Type B pancreatic cell (in vitro differentiated cells): Measurements from ENCODE around the gene ZSCAN4. TPM values are rescaled to one million over a fixed set of nuclear protein-coding genes. Genes with fewer than 3 reads are reported as not detected.

Experiments used
- DNase-seq: peaks from one replicate; pipeline ENCODE4 v3.0.0; 2021; ENCODE audit warnings: mixed read lengths; ENCODE audit not compliant: unreplicated experiment; ENCODE audit errors: extremely low spot score
- H3K27ac Mint-ChIP-seq: 2 replicates; pipeline ENCODE4 v1.8.0; 2021; ENCODE audit warnings: mild to moderate bottlenecking, mixed read lengths
- H3K27me3 Mint-ChIP-seq: 2 replicates; pipeline ENCODE4 v1.8.0; 2021; ENCODE audit warnings: mixed read lengths
- H3K36me3 Mint-ChIP-seq: 2 replicates; pipeline ENCODE4 v1.8.0; 2021; ENCODE audit warnings: mixed read lengths
- H3K4me1 Mint-ChIP-seq: one replicate; pipeline ENCODE4 v1.8.0; 2021; ENCODE audit warnings: mixed read lengths; ENCODE audit not compliant: unreplicated experiment
- H3K4me3 Mint-ChIP-seq: 2 replicates; pipeline ENCODE4 v1.8.0; 2021; ENCODE audit warnings: mild to moderate bottlenecking, mixed read lengths
- H3K9me3 Mint-ChIP-seq: 2 replicates; pipeline ENCODE4 v1.8.0; 2021; ENCODE audit warnings: mixed read lengths
- total RNA-seq: library from RNA; stranded (reverse); gene quantifications from 2 replicates; pipeline ENCODE4 v1.2.1, GENCODE V29; 2021; ENCODE audit warnings: low replicate concordance
- TF ChIP-seq, protein P1 (sequence below): fragments of 200-600 bp; sonication (generic); conservative IDR thresholded peaks from 2 replicates; pipeline ENCODE4 v1.5.0; 2021; ENCODE audit warnings: antibody characterized with exemption, mild to moderate bottlenecking

The ZSCAN4 gene
- total RNA-seq, 1 donor from 2014 or later = not detected

DNA sequence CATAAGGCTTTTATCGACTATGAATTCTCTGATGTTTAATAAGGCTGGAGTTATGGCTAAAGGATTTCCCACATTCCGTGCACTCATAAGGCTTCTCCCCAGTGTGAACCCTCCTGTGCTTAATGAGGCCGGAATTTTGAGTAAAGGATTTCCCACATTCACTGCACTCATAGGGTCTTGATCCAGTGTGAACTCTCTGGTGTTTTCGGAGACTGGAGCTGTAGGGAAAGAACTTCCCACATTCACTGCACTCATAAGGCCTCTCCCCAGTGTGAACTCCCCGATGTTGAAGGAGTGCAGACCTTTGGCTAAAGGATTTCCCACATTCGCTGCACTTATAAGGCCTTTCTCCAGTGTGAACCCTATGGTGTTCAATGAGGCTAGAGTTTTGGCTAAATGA, 32.9 kb downstream of the ZSCAN4 start:
- H3K4me1 Mint-ChIP-seq = no peaks in the 10 kb centered on the region
- no peaks in the 10 kb centered on the region for H3K27me3 Mint-ChIP-seq
- H3K9me3 Mint-ChIP-seq = peaks cover 58% of the 10 kb centered on the region
- no peak for DNase-seq
- H3K36me3 Mint-ChIP-seq = peaks cover 89% of the 10 kb centered on the region
- TF ChIP-seq, protein P1, sequence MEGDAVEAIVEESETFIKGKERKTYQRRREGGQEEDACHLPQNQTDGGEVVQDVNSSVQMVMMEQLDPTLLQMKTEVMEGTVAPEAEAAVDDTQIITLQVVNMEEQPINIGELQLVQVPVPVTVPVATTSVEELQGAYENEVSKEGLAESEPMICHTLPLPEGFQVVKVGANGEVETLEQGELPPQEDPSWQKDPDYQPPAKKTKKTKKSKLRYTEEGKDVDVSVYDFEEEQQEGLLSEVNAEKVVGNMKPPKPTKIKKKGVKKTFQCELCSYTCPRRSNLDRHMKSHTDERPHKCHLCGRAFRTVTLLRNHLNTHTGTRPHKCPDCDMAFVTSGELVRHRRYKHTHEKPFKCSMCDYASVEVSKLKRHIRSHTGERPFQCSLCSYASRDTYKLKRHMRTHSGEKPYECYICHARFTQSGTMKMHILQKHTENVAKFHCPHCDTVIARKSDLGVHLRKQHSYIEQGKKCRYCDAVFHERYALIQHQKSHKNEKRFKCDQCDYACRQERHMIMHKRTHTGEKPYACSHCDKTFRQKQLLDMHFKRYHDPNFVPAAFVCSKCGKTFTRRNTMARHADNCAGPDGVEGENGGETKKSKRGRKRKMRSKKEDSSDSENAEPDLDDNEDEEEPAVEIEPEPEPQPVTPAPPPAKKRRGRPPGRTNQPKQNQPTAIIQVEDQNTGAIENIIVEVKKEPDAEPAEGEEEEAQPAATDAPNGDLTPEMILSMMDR = no peak
- no peak overlapping the region for H3K4me3 Mint-ChIP-seq
- H3K27ac Mint-ChIP-seq = no peak overlapping the region

DNA sequence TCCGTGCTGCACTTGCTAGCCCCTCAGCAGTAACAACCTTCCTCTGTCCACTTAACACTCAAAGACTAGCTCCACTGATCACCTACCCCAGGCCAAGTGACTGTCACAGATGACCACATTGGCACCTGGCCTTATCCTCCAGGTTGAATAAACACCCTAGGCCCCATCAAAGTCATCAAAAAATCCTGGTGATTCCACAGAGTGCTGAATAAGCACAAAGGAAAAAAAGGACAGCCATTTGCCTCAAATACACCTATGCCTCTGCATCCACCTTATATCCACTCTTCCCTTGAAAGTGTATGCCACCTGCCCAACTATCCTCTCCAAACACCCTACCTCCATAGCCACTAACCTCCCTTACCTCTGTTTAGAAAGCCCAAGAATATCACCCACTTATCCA, 37.6 kb downstream of the ZSCAN4 start:
- Mint-ChIP-seq H3K9me3 (peaks cover 48% of the 10 kb centered on the region), H3K27ac (peak overlapping the region; percentile 50), H3K36me3 (peaks cover 71% of the 10 kb centered on the region), H3K4me1 (peaks cover 17% of the 10 kb centered on the region), H3K27me3 (peaks cover 3% of the 10 kb centered on the region), H3K4me3 (peak overlapping the region; percentile 61)
- TF ChIP-seq, protein P1 = no peak
- DNase-seq = no peak

DNA sequence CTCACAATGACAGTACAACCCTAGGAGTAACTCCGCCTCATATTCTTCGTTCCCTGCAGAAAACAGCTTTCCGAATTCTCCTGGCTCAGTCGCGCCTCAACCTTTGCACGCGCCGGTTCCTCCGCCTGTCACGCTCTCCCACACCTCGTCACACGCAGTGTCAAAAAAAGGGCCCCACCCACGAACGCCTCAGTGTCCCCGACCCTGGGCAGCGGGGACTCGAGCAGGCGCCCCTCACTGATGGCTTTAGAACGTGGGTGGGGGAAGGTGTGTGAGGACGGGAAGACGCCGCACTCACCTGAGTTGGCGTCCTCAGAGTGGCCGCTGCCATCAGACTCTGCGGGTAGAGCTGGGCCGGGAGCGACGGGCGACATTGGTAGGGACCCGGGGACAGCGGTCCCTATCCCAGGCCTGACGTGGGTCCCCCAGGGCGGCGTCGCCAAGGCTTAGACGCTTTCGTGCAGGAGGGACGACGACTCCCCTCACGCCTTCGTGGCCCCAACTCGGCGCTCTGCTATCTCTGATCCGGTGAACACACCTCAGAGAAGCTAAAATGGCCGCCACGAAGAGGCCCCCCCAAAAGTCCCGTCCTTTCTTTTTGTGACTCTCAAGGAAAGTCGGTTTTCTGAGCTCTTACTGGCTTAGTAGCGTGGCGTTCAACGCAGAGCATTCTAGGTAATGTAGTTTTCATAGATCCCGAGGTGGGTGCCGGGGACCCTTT, 40.1 kb downstream of the ZSCAN4 start, which contains the start of gene ZNF154:
Gene ZNF154 (minus strand): TSS at position 564 of the 721 bp plus-strand sequence. CDS start 233 bp downstream, at position 331.
- DNase-seq = peak; percentile 69
- H3K4me1 Mint-ChIP-seq = peaks cover 17% of the 10 kb centered on the region
- peaks cover 3% of the 10 kb centered on the region for H3K27me3 Mint-ChIP-seq
- peaks cover 53% of the 10 kb centered on the region for H3K36me3 Mint-ChIP-seq
- peak within 1 kb of the TSS; percentile 93 for H3K4me3 Mint-ChIP-seq
- TF ChIP-seq, protein P1 = no peak
- H3K9me3 Mint-ChIP-seq = peaks cover 44% of the 10 kb centered on the region
- H3K27ac Mint-ChIP-seq = peak within 1 kb of the TSS; percentile 91

DNA sequence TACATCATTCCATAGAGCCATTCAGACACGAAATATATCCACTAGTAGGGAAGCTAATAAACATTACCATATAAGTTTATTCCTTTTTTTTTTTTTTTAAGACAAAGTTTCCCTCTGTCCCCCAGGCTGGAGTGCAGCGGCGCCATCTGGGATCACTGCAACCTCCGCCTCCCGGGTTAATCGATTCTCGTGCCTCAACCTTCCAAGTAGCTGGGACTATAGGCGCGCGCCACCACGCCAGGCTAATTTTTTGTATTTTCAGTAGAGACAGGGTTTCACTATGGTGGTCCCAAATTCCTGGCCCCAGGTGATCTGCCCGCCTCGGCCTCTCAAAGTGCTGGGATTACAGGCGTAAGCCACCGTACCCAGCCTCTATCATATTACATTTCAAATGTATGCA, 40.9 kb downstream of the ZSCAN4 start:
- Mint-ChIP-seq H3K9me3 (peaks cover 36% of the 10 kb centered on the region), H3K27me3 (peaks cover 3% of the 10 kb centered on the region), H3K4me1 (peaks cover 17% of the 10 kb centered on the region), H3K4me3 (peak overlapping the region; percentile 93), H3K36me3 (peaks cover 52% of the 10 kb centered on the region), H3K27ac (peak overlapping the region; percentile 91)
- DNase-seq = peak; percentile 20
- TF ChIP-seq, protein P1 = no peak

DNA sequence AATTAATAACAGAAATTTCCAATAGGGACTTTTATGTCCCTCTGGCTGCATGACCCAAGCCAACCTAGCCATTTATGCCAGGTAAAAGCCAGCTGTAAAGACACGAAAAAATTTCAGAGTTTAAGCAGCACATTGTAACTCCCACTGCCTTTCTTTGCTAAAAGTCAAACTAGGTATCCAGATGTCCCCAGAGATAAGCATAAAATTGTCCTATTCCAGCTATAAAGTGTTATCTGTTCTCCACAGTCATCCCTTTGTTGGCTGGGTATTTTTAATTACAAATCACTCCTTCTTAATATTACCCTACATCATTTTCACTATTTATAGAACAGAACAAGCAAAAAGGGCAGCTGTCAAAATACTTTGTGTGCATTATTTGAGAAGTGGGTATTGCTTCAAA, 43.5 kb downstream of the ZSCAN4 start:
- H3K27me3 Mint-ChIP-seq = peaks cover 3% of the 10 kb centered on the region
- DNase-seq = no peak
- peaks cover 21% of the 10 kb centered on the region for H3K9me3 Mint-ChIP-seq
- H3K4me3 Mint-ChIP-seq = no peak overlapping the region
- peaks cover 48% of the 10 kb centered on the region for H3K36me3 Mint-ChIP-seq
- H3K4me1 Mint-ChIP-seq = peaks cover 14% of the 10 kb centered on the region
- H3K27ac Mint-ChIP-seq = no peak overlapping the region
- TF ChIP-seq, protein P1 = no peak
